SU-DHL-6 (cell line): ENCODE data around the gene RIC8A.

Experiments used
- H2AFZ ChIP-seq: fragments of 200-600 bp; sonication (generic); 2 replicates; pipeline ENCODE4 v1.6.1; 2014; ENCODE audit warnings: low read depth, mild to moderate bottlenecking, moderate library complexity, mixed read lengths, antibody characterized with exemption, low read length; ENCODE audit not compliant: severe bottlenecking
- H3F3A ChIP-seq: fragments of 200-600 bp; shearing (Covaris generic); 2 replicates; pipeline ENCODE4 v1.6.0; 2016; ENCODE audit warnings: antibody characterized with exemption, mild to moderate bottlenecking; ENCODE audit not compliant: insufficient read depth
- H3K27ac ChIP-seq: fragments of 200-600 bp; sonication (generic); 2 replicates; pipeline ENCODE4 v1.5.1; 2016; ENCODE audit warnings: low read depth, mild to moderate bottlenecking, low read length, moderate library complexity, mixed read lengths
- H3K27me3 ChIP-seq: fragments of 200-600 bp; sonication (generic), shearing (Covaris generic); 2 replicates; pipeline ENCODE4 v1.6.0; 2014; ENCODE audit warnings: mild to moderate bottlenecking, low read length
- H3K36me3 ChIP-seq: fragments of 200-600 bp; sonication (generic); 2 replicates; pipeline ENCODE4 v1.6.1; 2014; ENCODE audit warnings: mild to moderate bottlenecking, low read length, mixed read lengths
- H3K4me2 ChIP-seq: fragments of 300-600, 200-600 bp; shearing (Covaris generic), sonication (generic); 2 replicates; pipeline ENCODE4 v1.6.0; 2014; ENCODE audit warnings: low read length, low read depth, mild to moderate bottlenecking; ENCODE audit not compliant: poor library complexity, severe bottlenecking
- H3K4me3 ChIP-seq: fragments of 200-600 bp; sonication (generic); 2 replicates; pipeline ENCODE4 v1.5.1; 2014; ENCODE audit warnings: antibody characterized with exemption, low read length, mild to moderate bottlenecking, mixed read lengths; ENCODE audit not compliant: insufficient read depth, poor library complexity, severe bottlenecking
- H3K79me2 ChIP-seq: fragments of 200-600 bp; sonication (generic); 2 replicates; pipeline ENCODE4 v1.6.1; 2014; ENCODE audit warnings: mild to moderate bottlenecking, low read length, moderate library complexity; ENCODE audit not compliant: insufficient read depth
- H3K9ac ChIP-seq: fragments of 200-600 bp; sonication (generic); 2 replicates; pipeline ENCODE4 v1.7.0; 2014; ENCODE audit warnings: mild to moderate bottlenecking, low read length
- H3K9me2 ChIP-seq: fragments of 200-600 bp; sonication (generic); replicated peaks from 2 replicates; pipeline ENCODE4 v1.6.1; 2014; ENCODE audit warnings: low read length; ENCODE audit not compliant: insufficient read depth
- H3K9me3 ChIP-seq: fragments of 200-600 bp; sonication (generic); 2 replicates; pipeline ENCODE4 v1.6.1; 2014; ENCODE audit warnings: low read length, mixed read lengths; ENCODE audit not compliant: insufficient read depth
- H4K20me1 ChIP-seq: fragments of 200-600 bp; sonication (generic); 2 replicates; pipeline ENCODE4 v1.6.1; 2014; ENCODE audit warnings: low read depth, mild to moderate bottlenecking, antibody characterized with exemption, low read length, moderate library complexity, mixed read lengths
- CTCF ChIP-seq: fragments of 200-600 bp; sonication (generic); IDR thresholded peaks from one replicate; pipeline ENCODE4 v1.5.1; 2017; ENCODE audit warnings: antibody characterized with exemption, mild to moderate bottlenecking, low read length, moderate library complexity; ENCODE audit not compliant: insufficient read depth, poor library complexity, severe bottlenecking
- EZH2phosphoT487 ChIP-seq: fragments of 200-600 bp; sonication (generic), shearing (Covaris generic); conservative IDR thresholded peaks from 2 replicates; pipeline ENCODE4 v1.6.1; 2018; ENCODE audit warnings: mild to moderate bottlenecking, antibody characterized with exemption, low read length, moderate library complexity, mixed read lengths

Gene RIC8A

GRCh38 chr11:209275-210121 is 2.0 kb downstream of the RIC8A start:
- Histone ChIP-seq H3K4me2 (peak overlapping the region; percentile 69), H3K9me2 (no peaks in the 10 kb centered on the region), H3K79me2 (peaks cover 30% of the 10 kb centered on the region), H2AFZ (no peak overlapping the region), H3K9ac (peak overlapping the region; percentile 80), H3K36me3 (no peaks in the 10 kb centered on the region), H3K4me3 (peak overlapping the region; percentile 74), H3K27ac (0 out of 2 replicates have a peak overlapping the region, but pooled peaks have one; percentile 94), H4K20me1 (no peaks in the 10 kb centered on the region; the same call in 1 of the 2 replicates), H3K27me3 (no peaks in the 10 kb centered on the region), H3F3A (peaks cover 9% of the 10 kb centered on the region), H3K9me3 (no peaks in the 10 kb centered on the region)
- TF ChIP-seq EZH2phosphoT487: no peak
- TF ChIP-seq CTCF: no peak

DNA sequence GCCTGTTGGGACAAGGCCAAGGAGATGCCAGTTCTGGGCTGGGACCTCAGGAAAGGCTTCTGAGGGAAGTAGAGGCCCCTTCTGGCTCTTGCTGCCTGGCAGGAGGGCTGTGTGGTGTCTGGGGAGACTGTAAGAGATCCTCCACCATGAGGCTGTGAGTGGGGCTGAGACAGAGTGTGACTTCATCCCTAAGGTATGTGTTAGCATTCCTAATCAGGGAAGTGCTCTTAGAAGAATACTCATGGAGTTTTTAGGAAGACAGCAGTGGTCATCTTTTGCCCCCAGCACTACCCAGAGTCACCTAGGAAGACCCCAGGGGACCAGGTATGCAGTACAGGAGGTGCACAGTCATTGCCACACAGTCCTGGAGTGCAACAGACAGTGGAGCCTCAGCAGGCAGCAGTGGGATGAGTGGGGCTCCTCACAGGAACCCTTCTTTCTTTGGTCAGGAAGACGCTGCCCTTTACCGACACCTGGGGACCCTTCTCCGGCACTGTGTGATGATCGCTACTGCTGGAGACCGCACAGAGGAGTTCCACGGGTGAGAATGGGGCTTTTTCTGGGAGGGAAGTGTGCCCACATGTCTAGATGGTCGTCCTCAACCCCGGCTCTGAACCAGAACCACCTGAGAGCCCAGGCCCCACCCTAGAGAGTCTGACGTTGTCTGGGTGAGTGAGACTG is 2.8 kb downstream of the RIC8A start:
- H3K4me2 ChIP-seq: peak overlapping the region; percentile 69
- no peak for TF ChIP-seq EZH2phosphoT487
- no peak for TF ChIP-seq CTCF
- H4K20me1 ChIP-seq: no peaks in the 10 kb centered on the region; the same call in 1 of the 2 replicates
- peak overlapping the region; percentile 80 for H3K9ac ChIP-seq
- H3K79me2 ChIP-seq: peaks cover 30% of the 10 kb centered on the region
- no peak overlapping the region for H3K4me3 ChIP-seq
- H3K27me3 ChIP-seq: no peaks in the 10 kb centered on the region
- no peaks in the 10 kb centered on the region for H3K9me2 ChIP-seq
- H3F3A ChIP-seq: peaks cover 9% of the 10 kb centered on the region
- H3K9me3 ChIP-seq: no peaks in the 10 kb centered on the region
- no peak overlapping the region for H3K27ac ChIP-seq
- no peaks in the 10 kb centered on the region for H3K36me3 ChIP-seq
- no peak overlapping the region for H2AFZ ChIP-seq

GRCh38 chr11:210803-211180 is 3.3 kb downstream of the RIC8A start:
- H2AFZ ChIP-seq: no peak overlapping the region
- no peak overlapping the region for H3K4me2 ChIP-seq
- no peaks in the 10 kb centered on the region for H3K9me3 ChIP-seq
- H3K9me2 ChIP-seq: no peaks in the 10 kb centered on the region
- no peaks in the 10 kb centered on the region for H3K27me3 ChIP-seq
- peaks cover 30% of the 10 kb centered on the region for H3K79me2 ChIP-seq
- H4K20me1 ChIP-seq: no peaks in the 10 kb centered on the region; the same call in 1 of the 2 replicates
- TF ChIP-seq EZH2phosphoT487 (no peak), CTCF (no peak)
- H3F3A ChIP-seq: peaks cover 13% of the 10 kb centered on the region
- no peak overlapping the region for H3K27ac ChIP-seq
- no peaks in the 10 kb centered on the region for H3K36me3 ChIP-seq
- H3K9ac ChIP-seq: no peak overlapping the region
- no peak overlapping the region for H3K4me3 ChIP-seq
